Middle frontal gyrus (tissue), 1 donor: Measurements from ENCODE around the gene TCTN1.
"Not testable (repeated sequence)": the region's sequence is repeated elsewhere in the genome, so short reads cannot be mapped to it uniquely, and the experiment has no call there.

Experiments
- DNase-seq: peaks from one replicate; pipeline ENCODE4 v3.0.0-alpha.2; 2015; ENCODE audit warnings: low spot score; ENCODE audit errors: extremely low spot score

The TCTN1 gene

GRCh38 chr12:110585231-110585799 is 28.6 kb upstream of the TCTN1 start:
- DNase-seq, result no peak

- not testable (repeated sequence) for DNase-seq
Measured at GRCh38 chr12:110587102-110587501, 26.8 kb upstream of the TCTN1 start.

- no peak for DNase-seq
Measured at GRCh38 chr12:110590059-110590458, 23.9 kb upstream of the TCTN1 start.

- no peak for DNase-seq
Measured at GRCh38 chr12:110590806-110591326, 23.1 kb upstream of the TCTN1 start.

GRCh38 chr12:110591451-110592051 is 22.4 kb upstream of the TCTN1 start:
- no peak for DNase-seq

- DNase-seq, result no peak
Measured at GRCh38 chr12:110592078-110592477, 21.9 kb upstream of the TCTN1 start.

- not testable (repeated sequence) for DNase-seq
Measured at GRCh38 chr12:110592919-110593318, 21.0 kb upstream of the TCTN1 start.

GRCh38 chr12:110597885-110598284 is 16.0 kb upstream of the TCTN1 start:
- no peak for DNase-seq

- no peak for DNase-seq
Measured at GRCh38 chr12:110599334-110599733, 14.6 kb upstream of the TCTN1 start.

- DNase-seq, result no peak
Measured at GRCh38 chr12:110600254-110600653, 13.7 kb upstream of the TCTN1 start.

- not testable (repeated sequence) for DNase-seq
Measured at GRCh38 chr12:110602085-110602814, 11.7 kb upstream of the TCTN1 start.

GRCh38 chr12:110606253-110606611 is 7.7 kb upstream of the TCTN1 start:
- DNase-seq, result no peak

GRCh38 chr12:110613071-110613770 is 708 bp upstream of the TCTN1 start:
- no peak for DNase-seq

GRCh38 chr12:110615171-110615570 is 1.2 kb downstream of the TCTN1 start:
- DNase-seq, result no peak

- no peak for DNase-seq
Measured at GRCh38 chr12:110616471-110617115, 2.7 kb downstream of the TCTN1 start.

GRCh38 chr12:110619534-110619953 is 5.6 kb downstream of the TCTN1 start:
- no peak for DNase-seq

- no peak for DNase-seq
Measured at GRCh38 chr12:110622582-110622981, 8.7 kb downstream of the TCTN1 start.

- DNase-seq, result no peak
Measured at GRCh38 chr12:110627500-110628195, 13.7 kb downstream of the TCTN1 start.

- no peak for DNase-seq
Measured at GRCh38 chr12:110635055-110635454, 21.1 kb downstream of the TCTN1 start.

- DNase-seq, result no peak
Measured at GRCh38 chr12:110636516-110636915, 22.6 kb downstream of the TCTN1 start.
